A549 (cell line): Measurements from ENCODE around the gene SSU72. TPM values are rescaled to one million over a fixed set of nuclear protein-coding genes. Genes with fewer than 3 reads are reported as not detected.
"Not testable (repeated sequence)": the region's sequence is repeated elsewhere in the genome, so short reads cannot be mapped to it uniquely, and the experiment has no call there.

Source experiments
- ATAC-seq, 2 experiments: fragments of 200-7000 bp in 1 of 2; fragments of >200 bp in 1 of 2; cut with Nextera tagmentation in 1 of 2; cut with Tn5 transposase in 1 of 2; 3 replicates each; pipeline versions ENCODE4 v1.8.0 to v1.9.1; 2018 to 2020; ENCODE audit warnings: mild to moderate bottlenecking in 1 of 2, moderate library complexity in 1 of 2
- CTCF ChIA-PET: fragments of 300-600 bp; sonication (Branson Sonifier 250); formaldehyde crosslinking; extraction: SDS; loops from one replicate; lab custom pipeline; 2021; ENCODE audit warnings: antibody characterized with exemption, inconsistent platforms; lab: Yijun Ruan, JAX
- POLR2A ChIA-PET: fragments of 350-600 bp; formaldehyde crosslinking; extraction: SDS; loops from one replicate; lab custom pipeline; 2021; ENCODE audit warnings: antibody characterized with exemption, inconsistent platforms; lab: Yijun Ruan, JAX
- DNase-seq, 2 experiments: peaks; one replicate each; pipeline versions ENCODE4 v3.0.0 to v3.0.0-alpha.2; 2011 to 2016; ENCODE audit warnings: low read depth in 1 of 2, low spot score in 1 of 2
- FAIRE-seq: peaks from 2 replicates; lab custom pipeline; 2011; peaks lifted over from hg19 to GRCh38; lab: Jason Lieb, UNC
- H3K27ac ChIP-seq, 2 experiments: fragments of >200 bp; sonication (Bioruptor Twin); formaldehyde crosslinking; 3 replicates each; pipeline ENCODE4 v1.5.1; 2016 to 2017
- H3K4me1 ChIP-seq: fragments of >200 bp; sonication (Bioruptor Twin); formaldehyde crosslinking; 3 replicates; pipeline ENCODE4 v1.6.1; 2016
- H3K4me2 ChIP-seq: fragments of >200 bp; sonication (Bioruptor Twin); formaldehyde crosslinking; 3 replicates; pipeline ENCODE4 v1.6.1; 2016
- H3K4me3 ChIP-seq: fragments of >200 bp; sonication (Bioruptor Twin); formaldehyde crosslinking; 3 replicates; pipeline ENCODE4 v1.5.1; 2016
- H3K9me3 ChIP-seq: fragments of >200 bp; sonication (Bioruptor Twin); formaldehyde crosslinking; 3 replicates; pipeline ENCODE4 v1.6.1; 2016
- CHD2 ChIP-seq: fragments of 150-350 bp; IDR thresholded peaks from 2 replicates; pipeline ENCODE4 v1.6.1; 2014; ENCODE audit warnings: low read length; ENCODE audit not compliant: partially characterized antibody
- E2F6 ChIP-seq: IDR thresholded peaks from 2 replicates; pipeline ENCODE4 v1.6.1; 2012; ENCODE audit warnings: low read depth, borderline replicate concordance
- ESRRA ChIP-seq: fragments of 150-350 bp; IDR thresholded peaks from 2 replicates; pipeline ENCODE4 v1.6.1; 2014; ENCODE audit warnings: mild to moderate bottlenecking, low read length, borderline replicate concordance
- FOSB ChIP-seq: fragments of 250-450 bp; sonication (Bioruptor Pico); IDR thresholded peaks from 2 replicates; pipeline ENCODE4 v1.5.0; 2020; ENCODE audit warnings: mild to moderate bottlenecking, moderate library complexity
- HES2 ChIP-seq: fragments of >200 bp; sonication (Bioruptor Twin); formaldehyde crosslinking; IDR thresholded peaks from 2 replicates; pipeline ENCODE4 v1.6.1; 2016
- KDM5A ChIP-seq: fragments of 200-600 bp; sonication (generic); IDR thresholded peaks from 2 replicates; pipeline ENCODE4 v1.6.1; 2016; ENCODE audit warnings: antibody characterized with exemption, mild to moderate bottlenecking
- MAFK ChIP-seq: fragments of 450-650 bp; IDR thresholded peaks from 2 replicates; pipeline ENCODE4 v1.6.1; 2014; ENCODE audit not compliant: partially characterized antibody
- MAX ChIP-seq: IDR thresholded peaks from 2 replicates; pipeline ENCODE4 v1.6.1; 2012
- MAZ ChIP-seq: fragments of 150-350 bp; IDR thresholded peaks from 2 replicates; pipeline ENCODE4 v1.6.1; 2014; ENCODE audit warnings: antibody characterized with exemption, low read depth, low read length, borderline replicate concordance
- MYC ChIP-seq: IDR thresholded peaks from 2 replicates; pipeline ENCODE4 v1.6.1; 2012; ENCODE audit warnings: mild to moderate bottlenecking, inconsistent platforms, low read length, improper control_type of control experiment, borderline replicate concordance
- NFE2L2 ChIP-seq: fragments of 150-350 bp; conservative IDR thresholded peaks from 2 replicates; pipeline ENCODE4 v1.6.1; 2014; ENCODE audit warnings: low read length
- RNF2 ChIP-seq: fragments of 200-600 bp; sonication (generic); IDR thresholded peaks from 2 replicates; pipeline ENCODE4 v1.6.1; 2016; ENCODE audit warnings: low read depth, mild to moderate bottlenecking, antibody characterized with exemption, moderate library complexity, borderline replicate concordance
- SREBF2 ChIP-seq: fragments of 450-650 bp; IDR thresholded peaks from 2 replicates; pipeline ENCODE4 v1.6.1; 2014; ENCODE audit warnings: mild to moderate bottlenecking, moderate library complexity
- ZSCAN20 ChIP-seq: fragments of 250-450 bp; sonication (Bioruptor Pico); IDR thresholded peaks from 2 replicates; pipeline ENCODE4 v1.8.0; 2022; ENCODE audit warnings: mild to moderate bottlenecking, moderate library complexity
- WGBS: methylation state at CpG from one replicate; pipeline ENCODE4 v1.1.6; 2017; ENCODE audit errors: missing lambda C conversion rate; 5-methylcytosine and 5-hydroxymethylcytosine counted together
- polyA plus RNA-seq, 4 experiments: library from polyadenylated mRNA; depleted of rRNA in 3 of 4; stranded (reverse); fragments of >200 nt; fragmentation: RNase III in 1 of 4; extraction: RNeasy Plus Mini Kit Qiagen cat#74134 plus additional on column Dnase treatment in 1 of 4; gene quantifications; 2 replicates in 3 of 4; 3 replicates in 1 of 4; pipeline ENCODE4 v1.2.3, GENCODE V29; 2011 to 2017
- TF ChIP-seq, protein P1 (sequence below): fragments of 450-650 bp; IDR thresholded peaks from 2 replicates; pipeline ENCODE4 v1.6.1; 2014; ENCODE audit warnings: antibody characterized with exemption

The SSU72 gene
- polyA plus RNA-seq, 2 of the 4 experiments (the other 2 are of a cell fraction) = 75.3 to 101 TPM

- no CpG with 5 or more reads among the region's 21 CpGs for WGBS
- FAIRE-seq, H3K27ac ChIP-seq, H3K4me2 ChIP-seq, H3K4me3 ChIP-seq, H3K4me1 ChIP-seq, POLR2A ChIA-PET, CTCF ChIA-PET, DNase-seq, H3K9me3 ChIP-seq, ATAC-seq: not testable (repeated sequence)
These were observed 48.2 kb downstream of the SSU72 start for GRCh38 chr1:1526476-1526875.

DNA sequence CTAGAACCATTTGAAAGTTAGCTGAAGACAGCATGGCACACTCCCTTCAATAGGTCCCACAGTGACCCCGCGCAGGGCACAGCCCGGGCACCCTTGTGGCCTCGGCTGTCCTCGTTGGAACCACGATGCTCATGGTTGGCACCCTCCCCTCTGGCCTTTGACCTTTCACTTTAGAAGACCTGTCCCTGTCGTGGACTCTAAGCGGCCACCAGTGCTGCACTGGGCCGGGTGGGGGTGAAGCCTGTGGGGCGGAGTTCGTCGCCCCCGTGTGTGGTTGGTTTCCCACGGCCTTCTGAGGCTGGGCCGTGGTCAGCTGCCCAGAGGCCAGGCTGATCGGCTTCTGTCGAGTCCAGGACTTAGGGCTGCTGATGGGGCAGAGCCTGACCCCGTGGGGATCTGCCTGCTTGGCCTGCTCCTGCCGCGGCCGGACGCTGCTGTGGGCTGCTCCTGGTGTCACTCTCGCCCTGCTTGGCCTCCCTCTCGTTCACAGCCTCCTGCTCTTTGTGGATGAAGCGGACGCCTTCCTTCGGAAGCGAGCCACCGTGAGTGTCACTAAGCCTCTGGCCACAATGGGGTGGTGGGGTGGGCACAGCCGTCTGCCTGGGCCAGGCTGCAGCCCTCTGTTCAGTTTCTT is 49.8 kb downstream of the SSU72 start:
- H3K4me3 ChIP-seq, DNase-seq, FAIRE-seq, H3K4me1 ChIP-seq, ATAC-seq, POLR2A ChIA-PET, H3K4me2 ChIP-seq, H3K27ac ChIP-seq, H3K9me3 ChIP-seq: not testable (repeated sequence)
- WGBS = 92% methylated on average over 18 of the region's 30 CpGs
- CTCF ChIA-PET = interaction anchor here (0.5 to 1.2 kb wide), 2 partner anchors 18 to 87 kb away, joined by 4 to 5 read pairs; no protein-coding TSS in a partner anchor

GRCh38 chr1:1523651-1524050 is 51.0 kb downstream of the SSU72 start:
- H3K9me3 ChIP-seq, H3K4me3 ChIP-seq, CTCF ChIA-PET, FAIRE-seq, H3K4me1 ChIP-seq, DNase-seq, H3K4me2 ChIP-seq, H3K27ac ChIP-seq, ATAC-seq, POLR2A ChIA-PET: not testable (repeated sequence)
- WGBS = 96% methylated on average over 12 of the region's 17 CpGs

GRCh38 chr1:1523226-1523625 is 51.4 kb downstream of the SSU72 start:
- 91% methylated on average over 22 of the region's 31 CpGs for WGBS
- FAIRE-seq, POLR2A ChIA-PET, H3K9me3 ChIP-seq, ATAC-seq, H3K4me1 ChIP-seq, H3K27ac ChIP-seq, DNase-seq, H3K4me3 ChIP-seq, H3K4me2 ChIP-seq, CTCF ChIA-PET: not testable (repeated sequence)

DNA sequence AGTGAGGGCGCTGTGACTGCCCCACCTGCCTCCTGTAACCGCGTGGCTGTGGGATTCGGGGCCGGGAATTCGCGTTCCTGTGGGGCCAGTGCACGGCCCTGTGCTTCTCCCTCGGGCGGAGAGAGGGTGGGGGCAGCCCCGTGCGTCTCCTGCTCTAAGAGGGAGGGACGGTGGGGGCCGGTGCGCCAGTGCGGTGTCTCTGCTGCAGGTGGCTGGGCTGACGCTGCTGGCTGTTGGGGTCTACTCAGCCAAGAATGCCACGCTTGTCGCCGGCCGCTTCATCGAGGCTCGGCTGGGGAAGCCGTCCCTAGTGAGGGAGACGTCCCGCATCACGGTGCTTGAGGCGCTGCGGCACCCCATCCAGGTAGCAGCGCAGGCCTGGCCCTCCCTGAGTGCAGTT is 52.1 kb downstream of the SSU72 start:
- DNase-seq, H3K4me3 ChIP-seq, CTCF ChIA-PET, H3K4me1 ChIP-seq, H3K9me3 ChIP-seq, H3K27ac ChIP-seq, POLR2A ChIA-PET, H3K4me2 ChIP-seq, ATAC-seq, FAIRE-seq: not testable (repeated sequence)
- WGBS = 96% methylated on average over 5 of the region's 30 CpGs

DNA sequence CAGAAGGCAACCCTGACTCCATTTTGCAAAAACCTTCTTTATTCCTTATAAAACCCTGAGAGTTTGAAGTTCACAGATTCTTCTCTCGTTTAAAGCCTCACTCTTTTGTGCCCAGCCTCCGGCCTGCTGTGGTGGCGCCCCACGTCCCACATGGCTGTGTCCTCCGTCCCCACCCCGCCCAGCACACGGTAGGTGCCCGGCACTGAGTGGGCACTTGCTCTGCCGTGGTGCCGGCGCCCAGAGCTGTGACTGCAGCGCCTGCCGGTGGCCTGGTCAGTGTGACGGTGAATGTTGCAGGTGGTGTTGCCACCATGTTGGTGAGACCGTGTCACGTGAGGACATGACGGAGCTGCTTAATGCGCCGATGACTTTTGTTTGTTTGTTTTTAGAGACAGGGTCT is 53.3 kb downstream of the SSU72 start:
- Histone ChIP-seq H3K4me1 (no peaks in the 10 kb centered on the region), H3K27ac (no peak overlapping the region), H3K4me2 (no peak overlapping the region), H3K9me3 (no peaks in the 10 kb centered on the region), H3K4me3 (no peak overlapping the region)
- FAIRE-seq (no peak), DNase-seq (no peak), ATAC-seq (no peak)
- WGBS = 96% methylated on average over 11 of the region's 19 CpGs
- TF ChIP-seq MAFK (no peak), HES2 (no peak), SREBF2 (no peak), MAX (no peak), MYC (no peak), ESRRA (no peak), ZSCAN20 (no peak), MAZ (no peak), E2F6 (no peak), FOSB (CRISPR knock-in tag) (no peak), NFE2L2 (no peak), CHD2 (no peak), KDM5A (no peak), RNF2 (no peak)
- TF ChIP-seq, protein P1, sequence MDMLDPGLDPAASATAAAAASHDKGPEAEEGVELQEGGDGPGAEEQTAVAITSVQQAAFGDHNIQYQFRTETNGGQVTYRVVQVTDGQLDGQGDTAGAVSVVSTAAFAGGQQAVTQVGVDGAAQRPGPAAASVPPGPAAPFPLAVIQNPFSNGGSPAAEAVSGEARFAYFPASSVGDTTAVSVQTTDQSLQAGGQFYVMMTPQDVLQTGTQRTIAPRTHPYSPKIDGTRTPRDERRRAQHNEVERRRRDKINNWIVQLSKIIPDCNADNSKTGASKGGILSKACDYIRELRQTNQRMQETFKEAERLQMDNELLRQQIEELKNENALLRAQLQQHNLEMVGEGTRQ = no peak
- POLR2A ChIA-PET = no interaction called here
- CTCF ChIA-PET = no interaction called here

GRCh38 chr1:1519805-1520505 is 54.7 kb downstream of the SSU72 start:
- POLR2A ChIA-PET, ATAC-seq, FAIRE-seq, DNase-seq, H3K4me2 ChIP-seq, H3K4me1 ChIP-seq, H3K9me3 ChIP-seq, CTCF ChIA-PET, H3K27ac ChIP-seq, H3K4me3 ChIP-seq: not testable (repeated sequence)
- 95% methylated on average over 23 of the region's 51 CpGs for WGBS
